ENCODE measurements around the gene C9orf72. TPM values are rescaled to one million over a fixed set of nuclear protein-coding genes. Genes with fewer than 3 reads are reported as not detected.

C9orf72 gene
- total and polyA plus RNA-seq, 2 experiments from 2014 or later = 13.2 to 15.7 TPM

DNA sequence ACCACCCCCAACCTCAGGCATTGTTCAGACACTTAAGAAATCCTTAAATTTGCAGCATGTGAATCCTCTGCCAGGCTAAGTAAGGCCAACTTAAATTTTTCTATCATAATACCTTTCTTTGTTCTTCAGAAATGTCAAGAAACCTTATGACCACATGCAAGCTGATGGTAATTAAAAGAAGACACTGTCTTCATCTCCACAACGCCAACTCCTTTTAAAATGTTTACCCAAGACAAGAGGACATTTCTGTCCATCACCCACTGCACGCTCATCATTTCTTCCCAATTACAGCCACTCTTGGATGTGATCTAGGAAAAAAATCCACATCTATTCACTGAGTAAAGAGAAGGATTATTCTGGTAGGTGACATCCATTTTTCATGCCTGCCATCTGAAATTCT, 55.3 kb downstream of the C9orf72 start:
- no peak for TF ChIP-seq CTCF (IDR thresholded peaks at IDR 0.05; ENCODE audit: low read depth, low read length)

GRCh38 chr9:27514551-27514950, 58.7 kb downstream of the C9orf72 start:
- Histone ChIP-seq H3K27me3 (no peaks in the 10 kb centered on the region), H3K27ac (no peak overlapping the region), H3K4me1 (ENCODE audit: low read depth) (no peaks in the 10 kb centered on the region), H3K36me3 (no peaks in the 10 kb centered on the region), H3K4me3 (no peak overlapping the region), H3K9me3 (ENCODE audit: low read depth) (no peaks in the 10 kb centered on the region)
- DNase-seq (ENCODE audit: low read depth in 1 of 2, low spot score in 1 of 2) = peak in 1 of 2 donors; percentile 13
- no peak for TF ChIP-seq CTCF (IDR thresholded peaks at IDR 0.05; ENCODE audit: low read depth, low read length)

More for the DNA sequence above, 55.3 kb downstream of the C9orf72 start:
- Histone ChIP-seq H3K27ac (no peak overlapping the region), H3K4me1 (ENCODE audit: low read depth) (no peaks in the 10 kb centered on the region), H3K4me3 (no peak overlapping the region), H3K36me3 (no peaks in the 10 kb centered on the region), H3K9me3 (ENCODE audit: low read depth) (no peaks in the 10 kb centered on the region), H3K27me3 (no peaks in the 10 kb centered on the region)
- no peak for DNase-seq (ENCODE audit: low read depth in 1 of 2, low spot score in 1 of 2)

- no peaks in the 10 kb centered on the region for H3K27me3 ChIP-seq
- no peak for TF ChIP-seq CTCF (IDR thresholded peaks at IDR 0.05; ENCODE audit: low read depth, low read length)
- no peak for DNase-seq (ENCODE audit: low read depth in 1 of 2, low spot score in 1 of 2)
- no peaks in the 10 kb centered on the region for H3K36me3 ChIP-seq
- H3K27ac ChIP-seq = no peak overlapping the region
- H3K4me1 ChIP-seq (ENCODE audit: low read depth) = no peaks in the 10 kb centered on the region
- no peak overlapping the region for H3K4me3 ChIP-seq
- no peaks in the 10 kb centered on the region for H3K9me3 ChIP-seq (ENCODE audit: low read depth)
Measured at GRCh38 chr9:27511771-27512170, 61.5 kb downstream of the C9orf72 start.

DNA sequence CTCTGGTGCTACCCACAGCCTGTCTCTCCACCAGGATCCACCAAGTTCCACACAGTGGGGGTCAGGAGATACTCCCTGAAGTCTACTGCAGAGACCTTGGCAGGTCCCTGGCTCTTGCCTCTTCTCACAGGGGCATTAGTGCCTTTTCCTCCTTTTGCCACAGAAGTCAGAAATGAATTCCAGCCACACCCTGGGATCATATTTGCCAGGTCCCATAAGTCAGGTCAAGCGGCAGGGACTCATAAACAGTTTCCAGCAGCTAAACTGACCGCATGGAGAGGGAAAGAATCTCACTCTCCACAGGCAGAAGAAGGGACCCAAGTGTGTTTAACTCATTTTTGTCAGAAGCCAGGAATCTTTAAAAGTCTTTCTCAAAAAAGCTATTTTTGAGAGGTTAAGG, 62.5 kb downstream of the C9orf72 start:
- TF ChIP-seq CTCF (IDR thresholded peaks at IDR 0.05; ENCODE audit: low read depth, low read length) = no peak
- H3K9me3 ChIP-seq (ENCODE audit: low read depth) = no peaks in the 10 kb centered on the region
- H3K27ac ChIP-seq = no peak overlapping the region
- no peak overlapping the region for H3K4me3 ChIP-seq
- no peaks in the 10 kb centered on the region for H3K27me3 ChIP-seq
- no peak for DNase-seq (ENCODE audit: low read depth in 1 of 2, low spot score in 1 of 2)
- no peaks in the 10 kb centered on the region for H3K4me1 ChIP-seq (ENCODE audit: low read depth)
- no peaks in the 10 kb centered on the region for H3K36me3 ChIP-seq

DNA sequence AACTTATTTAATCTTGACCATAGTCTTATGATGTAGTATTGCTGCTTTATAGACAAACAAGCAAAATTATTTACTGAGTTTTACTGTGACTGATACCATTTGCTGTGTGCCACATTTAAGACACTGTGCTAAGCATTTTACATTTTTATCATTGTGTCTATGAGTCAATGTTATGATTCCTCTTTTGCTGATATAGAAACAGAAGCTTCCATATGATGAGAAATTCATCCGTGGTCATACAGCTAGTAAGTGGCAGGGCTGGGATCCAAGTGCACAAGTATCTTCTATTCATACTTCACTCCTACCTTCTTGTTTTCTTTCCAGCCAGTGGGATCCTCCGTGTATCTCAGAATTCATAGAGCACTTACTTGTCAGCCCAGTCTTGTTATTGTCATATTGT, 66.3 kb downstream of the C9orf72 start:
- Histone ChIP-seq H3K9me3 (ENCODE audit: low read depth) (no peaks in the 10 kb centered on the region), H3K27me3 (no peaks in the 10 kb centered on the region), H3K36me3 (no peaks in the 10 kb centered on the region), H3K27ac (no peak overlapping the region), H3K4me1 (ENCODE audit: low read depth) (no peaks in the 10 kb centered on the region), H3K4me3 (no peak overlapping the region)
- DNase-seq (ENCODE audit: low read depth in 1 of 2, low spot score in 1 of 2) = no peak
- TF ChIP-seq CTCF (IDR thresholded peaks at IDR 0.05; ENCODE audit: low read depth, low read length) = no peak

DNA sequence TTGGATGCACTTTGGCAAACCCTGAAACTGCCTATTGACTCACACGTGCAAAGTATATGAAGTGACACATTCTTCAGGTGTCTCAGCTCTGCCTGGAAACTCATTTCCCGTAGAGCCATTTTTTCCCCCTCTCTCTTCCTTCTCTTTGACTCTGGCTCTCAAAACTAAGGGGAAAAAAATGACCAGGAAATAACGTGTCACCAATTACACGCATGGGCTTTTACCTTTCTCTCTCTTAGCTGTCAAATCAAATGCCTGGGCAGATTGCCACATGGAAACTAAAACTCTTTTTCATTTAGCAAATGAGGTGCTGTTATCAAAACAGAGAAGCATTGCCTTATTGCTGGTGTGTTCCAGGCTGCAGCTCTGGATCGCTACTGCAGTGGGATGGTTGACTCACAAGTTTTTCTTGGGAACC, 67.5 kb downstream of the C9orf72 start:
- H3K27me3 ChIP-seq = no peaks in the 10 kb centered on the region
- H3K4me3 ChIP-seq = no peak overlapping the region
- TF ChIP-seq CTCF (IDR thresholded peaks at IDR 0.05; ENCODE audit: low read depth, low read length) = no peak
- no peak for DNase-seq (ENCODE audit: low read depth in 1 of 2, low spot score in 1 of 2)
- no peaks in the 10 kb centered on the region for H3K9me3 ChIP-seq (ENCODE audit: low read depth)
- H3K36me3 ChIP-seq = no peaks in the 10 kb centered on the region
- no peaks in the 10 kb centered on the region for H3K4me1 ChIP-seq (ENCODE audit: low read depth)
- H3K27ac ChIP-seq = no peak overlapping the region
